ENCODE results near the gene CEP192.
"Not testable (repeated sequence)": the region's sequence is repeated elsewhere in the genome, so short reads cannot be mapped to it uniquely, and the experiment has no call there.

Gene CEP192

GRCh38 chr18:13035249-13035914, 44.2 kb downstream of the CEP192 start:
- DNase-seq (ENCODE audit: low read depth, low spot score) = no peak

DNA sequence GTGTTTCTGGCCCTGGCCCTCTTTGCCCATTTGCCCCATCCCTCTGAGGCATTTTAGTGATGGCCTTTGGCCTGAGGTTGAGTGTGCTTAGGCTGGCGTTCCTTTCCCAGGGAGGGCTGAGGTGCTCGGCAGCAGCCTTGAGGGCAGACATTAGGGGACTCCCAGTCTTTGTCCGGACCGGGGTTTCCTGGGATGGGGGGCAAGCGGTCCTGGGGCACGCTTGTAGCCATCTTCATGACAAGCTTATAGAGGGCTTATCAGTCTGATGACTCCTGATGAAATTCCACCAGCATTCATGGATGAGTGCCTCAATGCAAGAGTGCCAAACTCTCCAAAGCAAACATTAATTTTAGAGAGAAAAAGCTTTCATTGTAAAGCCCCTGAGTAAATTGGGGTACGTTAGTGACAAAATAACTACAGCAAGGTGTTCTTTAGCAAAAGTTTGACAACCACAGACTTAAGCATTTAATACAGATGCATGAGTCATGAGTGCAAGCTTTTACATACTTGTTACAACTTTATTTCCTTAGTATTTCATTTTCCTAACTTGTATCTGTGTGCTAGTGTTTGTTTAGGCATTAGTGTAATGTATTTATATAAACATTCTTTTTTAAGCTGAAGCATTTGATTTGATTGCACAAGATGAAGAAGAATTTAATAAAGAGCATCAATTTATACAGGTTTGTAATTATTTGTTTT, 45.6 kb downstream of the CEP192 start:
- no peak for DNase-seq (ENCODE audit: low read depth, low spot score)

DNA sequence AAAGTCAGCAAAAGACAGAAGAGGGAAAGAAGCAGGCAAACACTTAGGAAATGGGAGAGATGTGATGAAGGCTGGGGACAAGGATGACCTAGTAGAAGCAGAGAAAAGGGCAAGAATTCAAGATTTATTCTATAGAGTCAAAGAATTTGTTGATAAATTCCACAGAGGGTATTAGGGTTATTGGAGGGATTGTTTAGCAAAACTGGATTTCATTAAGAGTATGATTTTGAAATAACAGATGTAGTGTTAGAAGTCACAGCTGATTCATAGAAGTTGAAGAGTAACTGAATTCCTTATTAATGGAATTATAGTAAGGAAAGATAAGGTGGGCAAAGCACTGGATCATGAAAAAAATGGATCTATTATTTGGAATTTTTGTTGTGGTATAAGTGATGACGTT, 48.6 kb downstream of the CEP192 start:
- DNase-seq (ENCODE audit: low read depth, low spot score) = no peak

- DNase-seq (ENCODE audit: low read depth, low spot score) = no peak
Measured at GRCh38 chr18:13043066-13043465, 51.9 kb downstream of the CEP192 start.

- no peak for DNase-seq (ENCODE audit: low read depth, low spot score)
Measured at GRCh38 chr18:13048061-13048595, 57.0 kb downstream of the CEP192 start.

- no peak for DNase-seq (ENCODE audit: low read depth, low spot score)
Measured at GRCh38 chr18:13051159-13051558, 60.0 kb downstream of the CEP192 start.

DNA sequence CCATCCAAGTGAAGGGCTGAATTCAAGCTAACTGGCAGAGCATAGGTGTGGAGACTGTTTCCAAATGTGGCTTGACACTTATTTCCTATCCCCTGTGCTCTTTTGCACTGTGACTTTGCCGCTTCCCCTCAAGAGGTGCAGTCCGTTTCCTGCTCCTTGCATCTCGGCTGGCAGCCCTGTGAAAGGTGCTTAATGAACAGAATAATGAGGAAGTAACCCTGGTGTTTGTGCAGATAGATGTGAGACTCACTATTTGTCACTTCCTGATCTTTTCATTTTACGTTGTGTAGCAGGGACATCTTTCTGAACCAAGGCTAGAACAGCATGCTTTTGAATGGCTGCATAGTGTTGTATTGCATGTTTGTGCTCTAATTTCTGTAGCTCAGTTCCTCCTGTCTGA, 60.8 kb downstream of the CEP192 start:
- DNase-seq (ENCODE audit: low read depth, low spot score) = no peak

- no peak for DNase-seq (ENCODE audit: low read depth, low spot score)
Measured at GRCh38 chr18:13054336-13054735, 63.2 kb downstream of the CEP192 start.

GRCh38 chr18:13061630-13062189, 70.5 kb downstream of the CEP192 start:
- DNase-seq (ENCODE audit: low read depth, low spot score) = no peak

DNA sequence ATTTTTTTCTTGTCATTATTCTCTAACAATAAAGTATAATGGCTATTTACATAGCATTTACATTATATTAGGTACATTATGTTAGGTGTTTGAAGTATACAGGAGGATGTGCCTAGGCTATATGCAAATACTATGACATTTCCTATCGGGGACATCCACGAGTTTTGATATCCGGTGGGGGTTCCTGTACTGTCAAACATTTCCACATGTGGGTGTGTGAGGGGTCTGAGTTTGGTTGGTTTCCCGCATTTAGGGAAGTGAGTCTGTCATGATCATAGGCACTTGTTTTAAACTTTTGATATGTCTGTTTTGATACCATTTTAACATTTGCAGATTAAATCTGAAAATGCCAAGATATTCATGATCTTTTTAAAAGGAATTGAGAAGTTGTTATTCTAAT, 76.0 kb downstream of the CEP192 start:
- DNase-seq (ENCODE audit: low read depth, low spot score) = no peak

DNA sequence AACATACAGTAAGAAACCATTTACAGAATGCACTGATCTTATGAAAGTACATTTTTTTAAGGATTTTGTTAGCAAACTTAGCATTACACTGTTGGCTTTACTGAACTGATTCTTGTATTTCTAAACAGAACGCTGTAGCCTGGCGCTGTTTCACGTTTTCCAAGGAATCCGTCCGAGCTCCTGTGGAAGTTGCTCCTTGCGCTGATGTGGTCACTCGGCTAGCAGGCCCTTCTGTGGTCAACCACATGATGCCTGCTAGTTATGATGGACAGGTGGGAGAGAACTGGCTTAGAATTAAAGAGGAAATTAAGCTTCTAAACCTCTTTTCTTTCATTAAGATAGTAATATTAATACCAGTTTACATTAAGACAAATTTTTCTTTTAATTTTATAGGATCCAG, 76.8 kb downstream of the CEP192 start:
- no peak for DNase-seq (ENCODE audit: low read depth, low spot score)

DNA sequence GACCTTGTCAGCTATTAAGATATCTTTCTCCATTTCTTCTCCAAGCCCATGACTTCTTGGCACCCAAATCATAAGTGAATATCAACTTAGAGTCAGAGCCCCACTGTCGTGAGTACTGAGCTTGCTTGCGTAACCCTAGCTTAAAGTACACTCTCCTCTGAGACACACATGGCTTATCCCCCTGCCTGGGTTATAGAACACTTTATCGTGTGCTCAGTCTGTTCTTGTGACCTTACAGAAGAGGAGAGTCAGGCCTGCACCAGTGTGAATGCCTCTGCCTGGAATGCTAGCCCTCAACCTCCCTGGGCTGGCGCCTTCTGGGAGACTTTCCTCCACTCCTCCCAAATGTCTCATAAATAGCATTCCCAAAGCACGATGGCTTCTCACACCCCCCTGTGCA, 79.3 kb downstream of the CEP192 start:
- no peak for DNase-seq (ENCODE audit: low read depth, low spot score)

GRCh38 chr18:13076886-13077285, 85.7 kb downstream of the CEP192 start:
- DNase-seq (ENCODE audit: low read depth, low spot score) = no peak

- no peak for DNase-seq (ENCODE audit: low read depth, low spot score)
Measured at GRCh38 chr18:13077473-13077872, 86.3 kb downstream of the CEP192 start.

DNA sequence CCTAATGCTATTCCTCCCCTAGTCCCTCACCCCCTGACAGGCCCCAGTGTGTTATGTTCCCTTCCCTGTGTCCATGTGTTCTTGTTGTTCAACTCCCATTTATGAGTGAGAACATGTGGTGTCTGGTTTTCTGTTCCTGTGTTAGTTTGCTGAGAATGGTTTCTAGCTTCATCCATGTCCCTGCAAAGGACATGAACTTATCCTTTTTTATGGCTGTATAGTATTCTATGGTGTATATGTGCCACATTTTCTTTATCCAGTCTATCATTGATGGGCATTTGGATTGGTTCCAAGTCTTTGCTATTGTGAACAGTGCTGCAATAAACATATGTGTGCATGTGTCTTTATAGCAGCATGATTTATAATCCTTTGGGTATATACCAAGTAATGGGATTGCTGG, 86.9 kb downstream of the CEP192 start:
- not testable (repeated sequence) for DNase-seq (ENCODE audit: low read depth, low spot score)

DNA sequence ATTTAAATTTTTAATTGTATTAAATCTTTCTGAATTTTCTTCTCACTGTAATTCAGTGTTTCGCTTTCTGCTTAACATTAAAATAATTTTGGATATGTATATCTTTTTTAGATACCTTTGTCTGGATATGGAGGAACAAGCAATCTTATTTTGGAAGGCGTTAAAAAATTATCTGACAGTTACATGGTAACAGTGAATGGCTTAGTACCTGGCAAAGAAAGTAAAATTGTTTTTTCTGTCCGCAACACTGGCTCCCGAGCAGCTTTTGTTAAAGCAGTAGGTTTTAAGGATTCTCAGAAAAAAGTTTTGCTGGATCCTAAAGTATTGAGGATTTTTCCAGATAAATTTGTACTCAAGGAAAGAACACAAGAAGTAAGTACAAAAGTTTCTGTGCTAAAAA, 95.7 kb downstream of the CEP192 start:
- DNase-seq (ENCODE audit: low read depth, low spot score) = no peak

GRCh38 chr18:13095466-13095865, 104.3 kb downstream of the CEP192 start:
- DNase-seq (ENCODE audit: low read depth, low spot score) = no peak

- DNase-seq (ENCODE audit: low read depth, low spot score) = no peak
Measured at GRCh38 chr18:13096232-13096631, 105.1 kb downstream of the CEP192 start.

DNA sequence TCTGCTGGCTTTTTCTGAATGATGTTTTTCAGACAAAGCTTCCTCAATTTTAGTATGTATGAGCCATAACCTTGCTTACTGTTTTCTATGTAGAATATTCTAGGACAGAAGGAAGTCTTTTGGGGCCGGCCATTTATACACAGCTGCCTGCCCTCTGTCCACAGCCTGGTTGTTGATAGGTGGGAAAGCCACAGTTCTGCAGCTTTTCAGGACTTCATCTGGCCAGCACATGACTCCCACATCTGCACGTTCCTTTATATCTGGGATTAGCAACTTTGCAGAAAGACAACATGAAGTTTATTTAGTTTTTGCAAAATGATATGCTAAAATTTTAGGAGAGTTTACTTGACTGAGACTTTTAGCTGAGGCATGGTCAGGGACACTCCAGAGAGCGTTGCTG, 105.6 kb downstream of the CEP192 start:
- DNase-seq (ENCODE audit: low read depth, low spot score) = no peak

GRCh38 chr18:13098104-13098503, 106.9 kb downstream of the CEP192 start:
- not testable (repeated sequence) for DNase-seq (ENCODE audit: low read depth, low spot score)

GRCh38 chr18:13099113-13099512, 108.0 kb downstream of the CEP192 start:
- no peak for DNase-seq (ENCODE audit: low read depth, low spot score)

DNA sequence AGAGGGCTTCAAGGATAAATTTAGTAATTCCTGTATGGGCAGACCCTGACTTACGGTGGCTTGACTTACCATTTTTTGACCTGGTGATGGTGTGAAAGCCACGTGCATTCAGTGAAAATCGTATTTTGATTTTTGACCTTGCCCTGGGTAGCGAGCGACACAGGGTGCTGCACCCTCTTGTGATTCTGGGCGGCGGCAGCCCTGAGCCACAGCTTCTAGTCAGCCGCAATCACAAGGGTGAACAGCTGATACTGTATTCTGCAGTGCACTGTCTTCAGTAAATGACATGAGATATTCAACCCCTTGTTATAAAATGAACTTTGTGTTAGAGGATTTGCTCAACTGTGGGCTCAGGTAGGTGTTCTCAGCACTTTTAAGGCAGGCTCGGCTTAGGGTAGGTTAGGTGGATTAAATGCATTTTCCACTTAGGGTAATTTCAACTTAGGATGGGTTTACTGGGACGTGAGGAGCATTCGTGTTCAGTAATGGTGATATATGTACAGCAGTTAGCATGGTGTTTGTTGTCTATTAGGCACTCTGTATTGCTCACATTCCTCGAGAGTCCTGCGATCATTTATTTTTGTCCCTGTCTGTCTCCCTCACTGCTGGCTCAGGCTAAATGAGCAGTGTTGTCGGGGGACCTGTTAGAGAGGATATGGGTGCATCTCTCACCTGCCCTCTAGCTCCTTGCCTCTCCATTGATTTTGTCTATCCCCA, 109.9 kb downstream of the CEP192 start:
- DNase-seq (ENCODE audit: low read depth, low spot score) = no peak

Data from ELF-1 (cell line).